HG03575 (cell line): ENCODE results near the gene EPHB2.

Experiments
- ATAC-seq: cut with Tn5 transposase; IDR thresholded peaks from one replicate; pipeline ENCODE4 v1.9.1; 2021; ENCODE audit not compliant: unreplicated experiment, insufficient number of reproducible peaks, low FRiP score; ENCODE audit errors: extremely low read depth

The EPHB2 gene

DNA sequence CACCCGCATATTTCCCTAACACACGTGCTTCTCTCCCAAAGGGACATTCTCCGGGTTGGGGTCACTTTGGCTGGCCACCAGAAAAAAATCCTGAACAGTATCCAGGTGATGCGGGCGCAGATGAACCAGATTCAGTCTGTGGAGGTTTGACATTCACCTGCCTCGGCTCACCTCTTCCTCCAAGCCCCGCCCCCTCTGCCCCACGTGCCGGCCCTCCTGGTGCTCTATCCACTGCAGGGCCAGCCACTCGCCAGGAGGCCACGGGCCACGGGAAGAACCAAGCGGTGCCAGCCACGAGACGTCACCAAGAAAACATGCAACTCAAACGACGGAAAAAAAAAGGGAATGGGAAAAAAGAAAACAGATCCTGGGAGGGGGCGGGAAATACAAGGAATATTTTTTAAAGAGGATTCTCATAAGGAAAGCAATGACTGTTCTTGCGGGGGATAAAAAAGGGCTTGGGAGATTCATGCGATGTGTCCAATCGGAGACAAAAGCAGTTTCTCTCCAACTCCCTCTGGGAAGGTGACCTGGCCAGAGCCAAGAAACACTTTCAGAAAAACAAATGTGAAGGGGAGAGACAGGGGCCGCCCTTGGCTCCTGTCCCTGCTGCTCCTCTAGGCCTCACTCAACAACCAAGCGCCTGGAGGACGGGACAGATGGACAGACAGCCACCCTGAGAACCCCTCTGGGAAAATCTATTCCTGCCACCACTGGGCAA is 202.9 kb downstream of the EPHB2 start:
- no peak for ATAC-seq

DNA sequence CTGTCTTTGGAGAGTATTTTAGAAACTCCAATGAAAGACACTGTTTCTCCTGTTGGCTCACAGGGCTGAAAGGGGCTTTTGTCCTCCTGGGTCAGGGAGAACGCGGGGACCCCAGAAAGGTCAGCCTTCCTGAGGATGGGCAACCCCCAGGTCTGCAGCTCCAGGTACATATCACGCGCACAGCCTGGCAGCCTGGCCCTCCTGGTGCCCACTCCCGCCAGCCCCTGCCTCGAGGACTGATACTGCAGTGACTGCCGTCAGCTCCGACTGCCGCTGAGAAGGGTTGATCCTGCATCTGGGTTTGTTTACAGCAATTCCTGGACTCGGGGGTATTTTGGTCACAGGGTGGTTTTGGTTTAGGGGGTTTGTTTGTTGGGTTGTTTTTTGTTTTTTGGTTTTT is 203.5 kb downstream of the EPHB2 start:
- no peak for ATAC-seq

DNA sequence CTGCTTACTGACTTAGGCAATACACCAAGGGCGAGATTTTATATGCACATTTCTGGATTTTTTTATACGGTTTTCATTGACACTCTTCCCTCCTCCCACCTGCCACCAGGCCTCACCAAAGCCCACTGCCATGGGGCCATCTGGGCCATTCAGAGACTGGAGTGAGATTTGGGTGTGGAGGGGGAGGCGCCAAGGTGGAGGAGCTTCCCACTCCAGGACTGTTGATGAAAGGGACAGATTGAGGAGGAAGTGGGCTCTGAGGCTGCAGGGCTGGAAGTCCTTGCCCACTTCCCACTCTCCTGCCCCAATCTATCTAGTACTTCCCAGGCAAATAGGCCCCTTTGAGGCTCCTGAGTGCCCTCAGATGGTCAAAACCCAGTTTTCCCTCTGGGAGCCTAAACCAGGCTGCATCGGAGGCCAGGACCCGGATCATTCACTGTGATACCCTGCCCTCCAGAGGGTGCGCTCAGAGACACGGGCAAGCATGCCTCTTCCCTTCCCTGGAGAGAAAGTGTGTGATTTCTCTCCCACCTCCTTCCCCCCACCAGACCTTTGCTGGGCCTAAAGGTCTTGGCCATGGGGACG is 204.1 kb downstream of the EPHB2 start:
- ATAC-seq: no peak

DNA sequence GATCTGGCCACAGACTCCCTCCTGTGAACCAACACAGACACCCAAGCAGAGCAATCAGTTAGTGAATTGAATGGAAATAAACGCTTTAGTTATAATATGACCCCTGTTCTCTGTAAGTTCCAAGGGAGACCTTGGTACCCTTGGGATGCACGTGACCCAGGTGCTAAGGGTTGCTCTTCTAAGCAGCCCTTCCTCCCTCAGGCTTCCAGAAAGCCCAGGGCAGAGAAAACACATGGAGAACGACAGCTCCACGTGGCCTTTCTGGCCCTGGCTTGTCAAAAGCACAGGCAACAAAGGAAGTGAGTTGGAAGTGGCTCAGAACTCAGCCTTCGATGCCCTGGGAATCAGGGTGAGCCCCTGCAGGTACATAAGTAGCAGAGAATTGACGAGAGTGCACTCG is 204.6 kb downstream of the EPHB2 start:
- ATAC-seq: no peak

DNA sequence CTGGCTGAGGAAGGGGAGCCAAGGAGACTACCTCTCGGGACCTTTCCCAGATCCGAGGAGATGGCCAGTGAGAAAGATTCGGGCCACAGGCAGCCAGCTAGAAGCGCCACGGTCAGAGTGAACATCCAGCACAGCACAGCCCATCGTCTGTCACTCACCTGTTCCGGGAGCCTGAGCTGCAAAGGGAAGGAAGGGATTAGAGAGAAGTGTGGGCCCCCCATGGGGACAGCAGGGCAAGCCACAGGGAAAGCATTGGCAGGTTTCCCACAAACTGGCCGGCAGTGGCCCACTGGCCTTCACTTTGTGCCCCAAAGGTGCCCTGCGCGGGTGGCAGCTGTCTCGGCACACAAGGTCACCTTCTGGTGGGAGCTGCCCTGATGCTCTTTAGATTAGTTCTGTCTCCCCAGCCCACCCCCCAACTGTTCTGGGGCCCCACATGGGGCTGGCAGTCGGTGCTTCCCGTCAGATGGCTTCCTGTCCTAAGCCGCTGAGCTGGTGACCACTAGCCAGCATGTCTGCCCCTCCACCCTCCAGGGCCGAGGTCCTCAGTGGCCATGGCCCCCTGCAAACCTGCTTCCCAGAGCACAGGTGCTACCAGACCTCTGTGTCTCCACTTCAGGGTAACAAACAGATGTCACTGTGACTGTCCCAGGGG is 205.3 kb downstream of the EPHB2 start:
- no peak for ATAC-seq

DNA sequence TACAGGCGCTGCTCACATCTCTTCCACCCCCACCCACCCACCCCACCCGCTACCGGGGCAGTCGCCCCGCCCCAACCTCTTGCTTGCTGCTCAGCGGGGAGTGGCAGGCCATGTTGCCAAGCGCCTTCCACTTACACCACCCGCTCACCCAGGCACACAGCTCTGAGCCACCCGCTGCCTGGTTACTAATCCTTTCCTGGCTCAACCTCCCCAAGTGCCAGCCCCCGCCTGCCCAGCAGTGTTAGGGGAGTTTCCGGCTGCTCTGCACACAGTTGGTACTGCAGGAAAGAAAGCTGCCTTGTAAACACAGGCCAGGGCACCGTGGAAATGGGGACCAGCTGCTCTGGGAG is 205.8 kb downstream of the EPHB2 start:
- ATAC-seq: no peak

DNA sequence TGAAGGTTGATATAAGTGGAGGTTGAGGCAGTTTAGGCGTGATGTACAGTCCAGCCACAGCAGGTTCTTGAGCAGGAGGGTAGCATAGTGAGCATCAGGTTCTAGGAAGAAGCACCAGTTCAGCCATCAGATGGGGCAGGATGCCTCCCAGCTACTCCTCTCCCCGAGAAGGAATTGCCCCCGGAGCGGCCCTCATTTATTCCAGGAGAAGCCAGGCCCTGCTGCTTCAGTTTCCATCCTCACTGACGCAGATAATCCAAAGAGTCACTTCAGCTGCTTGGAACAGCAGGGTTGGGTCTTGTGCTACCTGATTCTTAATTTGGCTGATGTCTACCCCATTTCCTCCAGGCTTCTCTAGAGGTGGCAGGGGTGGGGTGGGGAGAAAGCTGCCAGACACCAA is 207.3 kb downstream of the EPHB2 start:
- no peak for ATAC-seq

DNA sequence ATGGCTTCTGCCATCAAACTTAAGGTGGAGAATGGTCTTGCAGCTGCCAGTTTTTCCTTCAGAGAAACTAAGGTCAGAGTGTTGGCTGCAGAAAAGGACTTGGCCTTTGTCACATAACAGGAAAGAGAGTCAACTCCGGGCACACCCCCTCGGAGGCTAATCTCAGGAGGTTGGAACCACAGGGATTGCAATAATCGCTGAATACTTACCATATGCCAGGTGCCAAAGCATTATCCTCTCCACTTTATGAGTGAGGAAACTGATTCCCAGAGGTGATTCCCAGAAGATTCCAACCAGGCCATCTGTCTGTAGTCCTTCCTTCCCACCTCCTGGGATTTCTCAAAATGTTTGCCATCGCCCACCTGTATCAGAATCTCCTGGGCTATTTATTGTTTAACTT is 208.0 kb downstream of the EPHB2 start:
- ATAC-seq: no peak

DNA sequence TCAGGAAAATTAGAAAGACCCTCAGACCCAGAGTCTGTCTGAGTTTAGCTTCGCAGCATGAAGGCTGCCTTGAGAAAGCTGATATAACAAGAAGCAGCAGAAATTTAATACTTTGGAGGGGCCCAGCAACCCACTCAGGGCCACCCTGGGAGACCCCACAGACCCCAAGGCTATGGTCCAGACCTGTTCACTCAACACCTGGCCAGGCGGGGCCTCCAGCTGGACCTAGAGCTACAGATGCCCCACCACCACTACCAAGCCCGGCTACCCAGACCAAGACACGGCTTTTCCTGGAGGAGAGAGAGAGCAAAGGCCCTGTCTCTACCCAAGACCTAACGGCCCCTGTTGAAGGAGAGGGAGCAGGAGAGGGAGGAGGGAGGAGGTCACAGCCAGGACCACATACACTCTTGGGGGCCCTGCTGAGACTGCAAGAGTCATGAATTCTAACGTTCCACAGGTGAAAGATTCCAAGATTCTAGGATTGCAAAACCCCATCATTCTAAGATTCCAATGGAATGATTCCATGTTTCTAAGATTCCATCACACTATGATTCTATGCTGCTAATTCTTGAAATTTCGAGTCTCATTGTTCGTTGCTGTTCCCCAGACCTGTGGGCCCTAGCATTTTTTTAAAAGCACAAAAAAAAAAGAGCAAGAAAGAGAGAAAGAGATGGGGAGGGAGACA is 208.8 kb downstream of the EPHB2 start:
- no peak for ATAC-seq

DNA sequence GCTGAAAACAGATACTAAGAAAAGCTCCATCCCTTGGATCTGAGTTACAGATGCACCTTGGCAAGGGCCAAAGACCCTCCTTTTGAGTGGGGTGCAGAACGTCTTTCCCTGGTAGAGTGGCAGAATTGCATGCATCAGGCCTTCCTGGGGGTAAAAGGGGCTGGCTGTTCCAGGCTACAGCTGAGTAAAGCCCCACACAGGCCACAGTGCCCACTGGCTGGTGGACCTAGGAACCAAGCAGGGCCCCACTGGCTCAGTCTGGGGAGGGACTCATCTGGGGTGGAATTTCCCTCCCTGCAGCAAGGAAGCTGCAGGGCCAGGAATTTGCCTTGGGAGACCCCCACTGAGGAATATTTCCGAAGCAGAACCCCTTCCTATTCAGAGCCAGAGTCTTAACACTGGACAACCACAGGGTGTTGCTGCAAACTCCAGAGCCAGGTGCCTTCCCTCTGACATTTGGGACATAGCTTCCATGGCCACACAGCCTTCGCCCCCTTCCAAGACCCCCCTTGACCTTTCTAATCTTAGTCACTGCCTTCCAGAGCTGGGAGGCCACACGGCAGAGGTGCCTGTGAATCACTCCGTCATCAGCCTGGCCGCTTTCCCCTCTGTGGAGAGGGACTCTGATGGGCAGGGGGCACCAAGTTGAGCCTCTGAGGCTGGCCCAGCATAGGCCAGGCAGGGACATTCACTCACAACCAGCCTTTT is 209.5 kb downstream of the EPHB2 start:
- ATAC-seq: no peak

DNA sequence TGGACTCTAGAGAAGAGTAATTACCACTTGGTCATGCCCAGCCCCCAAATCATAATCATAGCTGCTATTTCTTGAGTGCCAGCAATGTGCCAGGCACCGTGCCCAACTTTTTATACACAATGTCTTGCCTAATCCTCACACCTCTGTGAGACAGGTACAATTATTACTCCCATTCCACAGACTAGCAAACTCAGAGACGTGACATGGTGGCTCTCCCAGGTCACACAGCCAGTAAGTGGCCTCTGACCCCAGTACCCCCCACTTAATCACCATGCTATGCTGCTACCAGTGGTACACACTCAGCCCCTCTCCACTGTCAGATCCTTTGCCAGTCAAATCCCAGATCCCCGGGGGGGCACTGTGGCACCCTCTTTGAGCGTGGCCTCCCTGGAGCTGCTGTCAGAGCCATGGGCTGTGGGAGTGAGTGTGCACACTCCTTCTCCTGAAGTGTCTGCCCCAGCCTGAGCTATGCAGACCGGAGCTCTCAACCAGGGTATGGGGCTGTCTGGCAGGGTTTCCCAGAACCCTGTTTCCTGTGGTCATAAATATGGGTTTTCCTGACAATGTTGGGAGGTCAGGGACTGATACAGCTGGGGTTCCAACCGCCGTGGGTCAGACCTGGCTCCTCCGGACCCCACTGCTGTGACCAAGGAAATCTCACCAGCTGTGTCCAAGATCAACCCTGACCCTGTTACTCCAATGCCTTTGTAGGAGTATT is 210.3 kb downstream of the EPHB2 start:
- no peak for ATAC-seq

DNA sequence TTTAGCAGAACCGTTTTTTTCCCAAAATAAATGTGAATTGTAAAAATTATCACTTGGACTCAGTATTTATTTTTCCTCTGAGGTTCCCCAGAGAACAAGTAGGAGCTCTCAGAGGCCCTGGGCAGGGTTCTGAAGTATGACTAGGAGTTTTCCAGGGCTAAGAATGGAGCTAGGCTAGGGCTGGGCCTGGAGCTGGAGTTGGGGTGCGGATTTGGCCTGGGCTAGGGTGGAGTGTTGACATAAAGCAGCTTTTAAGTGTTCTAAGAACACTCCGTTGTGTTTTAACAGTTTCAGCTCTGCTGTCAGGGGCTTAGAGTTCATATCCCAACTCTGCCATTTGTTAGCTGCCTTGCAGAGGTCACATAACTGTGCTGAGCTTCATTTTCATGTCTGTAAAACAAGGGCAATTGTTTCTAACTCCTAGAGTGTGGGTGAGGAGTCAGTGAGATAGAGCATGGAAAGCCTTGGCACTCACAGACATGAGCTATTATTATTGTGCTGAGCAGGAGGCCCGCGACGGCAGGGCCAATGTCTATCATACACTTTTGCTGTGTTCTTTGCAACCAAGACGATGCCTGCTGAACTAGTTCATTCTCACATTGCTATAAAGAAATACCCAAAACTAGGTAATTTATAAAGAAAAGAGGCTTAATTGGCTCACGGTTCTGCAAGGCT is 210.9 kb downstream of the EPHB2 start:
- no peak for ATAC-seq

DNA sequence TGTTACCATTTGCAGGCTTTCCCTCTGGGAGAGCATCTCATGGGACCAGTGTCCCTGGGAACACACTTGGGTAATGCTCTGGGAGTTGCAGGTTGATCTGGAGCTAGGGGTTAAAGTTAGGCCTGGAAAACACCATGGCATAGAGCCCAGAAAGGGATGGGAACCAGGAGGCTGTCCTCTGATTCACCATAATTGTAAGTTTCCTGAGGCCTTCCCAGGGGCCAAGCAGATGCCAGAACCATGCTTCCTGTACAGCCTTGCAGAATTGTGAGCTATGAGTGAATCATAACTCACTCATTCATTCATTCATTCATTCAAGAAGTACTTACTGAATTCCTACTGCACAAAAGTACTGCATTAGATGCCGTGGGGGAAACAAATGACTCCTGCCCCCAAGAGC is 212.0 kb downstream of the EPHB2 start:
- no peak for ATAC-seq

DNA sequence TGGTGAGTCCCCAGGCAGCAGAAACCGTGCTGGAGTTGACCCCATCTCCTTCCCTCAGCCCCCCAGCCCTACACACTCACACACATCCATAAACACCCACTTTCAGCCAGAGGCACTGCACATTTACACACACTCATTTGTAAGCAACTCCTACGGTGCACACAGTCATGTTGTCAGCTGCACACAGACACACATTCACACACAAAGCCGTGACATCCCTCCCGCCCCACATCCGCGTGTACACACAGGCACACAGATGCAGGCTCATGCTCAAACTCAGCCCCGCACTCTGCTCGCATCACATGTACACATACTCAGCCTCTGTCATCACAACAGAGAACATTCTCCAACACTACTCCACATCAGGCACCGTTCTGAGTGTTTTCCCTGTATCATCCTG is 214.5 kb downstream of the EPHB2 start:
- no peak for ATAC-seq

DNA sequence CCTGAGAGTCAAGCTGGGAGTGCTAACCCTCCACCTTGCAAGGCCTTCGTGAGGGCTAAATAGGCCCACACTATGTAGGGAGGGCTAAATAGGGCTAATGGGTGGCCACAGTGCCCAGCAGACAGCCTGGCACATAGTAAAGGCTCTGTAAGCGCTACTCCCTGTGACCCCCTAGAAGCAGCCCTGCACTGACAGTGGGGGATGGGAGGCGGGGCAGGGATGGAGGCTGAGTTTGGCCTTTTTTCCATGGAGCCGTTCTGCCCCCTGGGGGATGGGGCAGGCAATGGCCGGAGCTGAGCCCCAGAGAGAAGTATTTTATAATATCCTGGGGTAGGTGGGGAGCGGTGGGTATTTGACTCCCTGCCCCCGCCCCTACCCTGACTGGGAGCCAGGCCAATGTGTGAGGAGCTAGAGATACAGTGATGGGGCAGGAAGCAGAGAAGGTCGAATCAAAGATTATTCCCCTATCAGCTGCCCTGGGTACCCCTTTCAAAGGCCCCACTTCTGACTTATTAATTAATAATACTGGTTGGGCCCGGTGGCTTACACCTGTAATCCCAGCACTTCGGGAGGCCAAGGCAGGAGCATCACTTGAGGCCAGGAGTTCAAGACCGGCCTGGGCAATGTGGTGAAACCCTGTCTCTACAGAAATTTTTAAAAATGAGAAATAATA is 219.7 kb downstream of the EPHB2 start:
- ATAC-seq: no peak

DNA sequence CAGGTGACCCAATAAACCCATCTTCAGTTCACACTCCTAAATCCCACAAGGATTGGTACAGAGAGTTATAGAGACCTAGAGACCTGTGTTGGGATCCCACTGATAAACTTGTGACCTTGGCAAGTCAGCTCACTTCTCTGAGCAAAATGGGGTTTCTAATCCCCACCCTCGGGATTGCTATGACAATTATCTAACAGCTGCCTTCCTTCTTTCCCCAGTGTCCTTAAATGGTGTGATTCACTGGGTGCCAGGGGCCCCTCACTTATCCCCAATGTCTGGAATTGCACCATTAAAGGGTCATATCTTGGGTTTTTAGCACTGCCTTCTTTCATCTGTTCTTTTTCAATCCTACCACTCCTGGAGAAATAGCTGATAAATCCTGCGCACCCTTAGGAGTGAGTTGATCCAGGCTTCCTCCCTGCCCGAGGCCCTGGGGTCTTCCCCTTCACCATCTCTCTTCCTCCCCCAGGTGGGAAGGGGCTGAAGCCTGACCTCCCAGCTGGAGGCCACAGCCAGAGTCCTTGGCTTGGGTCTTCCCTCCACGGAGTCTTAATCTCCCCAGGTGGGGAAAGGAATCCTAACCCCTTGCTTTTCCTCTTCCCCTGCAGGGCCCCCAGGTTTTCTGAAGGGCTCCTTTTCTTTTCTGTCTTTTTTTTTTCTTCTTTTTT is 222.3 kb downstream of the EPHB2 start:
- no peak for ATAC-seq

DNA sequence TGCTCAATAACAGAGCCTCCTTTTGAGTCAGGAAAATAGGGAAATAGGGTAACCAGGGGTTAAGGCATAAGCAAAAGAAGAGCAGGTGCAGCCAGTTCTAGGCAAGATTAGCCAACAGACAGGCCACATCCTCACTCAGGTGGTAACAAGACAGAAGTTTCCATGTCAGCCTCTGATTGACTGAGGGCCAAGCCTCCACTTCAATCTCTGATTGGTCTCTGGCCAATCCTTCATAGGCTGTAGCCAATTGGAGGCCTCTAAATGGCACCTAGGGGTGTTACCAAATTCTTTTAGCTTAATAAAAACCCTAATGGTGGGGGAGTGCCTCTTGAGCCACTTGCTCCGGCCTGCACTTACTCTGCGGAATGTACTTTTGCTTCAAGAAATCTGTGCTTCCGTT is 224.8 kb downstream of the EPHB2 start:
- no peak for ATAC-seq
